HL-60/S4 treated with retinoic acid at 250 ng/mL for 4 days and 3 days (cell line): ENCODE measurements around the gene EIF5.

Experiments
- in situ Hi-C: fragments of 300-500 bp; cut with MboI; formaldehyde crosslinking; loops from 2 replicates; pipeline ENCODE4 v1.7.0; 2022; ENCODE audit warnings: low sequenced_read_pairs

The EIF5 gene

GRCh38 chr14:103333754-103334643, at the start of gene EIF5:
EIF5 (plus strand) TSS chr14:103334237; CDS start chr14:103335861, 1,624 bp downstream.
- in situ Hi-C loops = no loop called here

DNA sequence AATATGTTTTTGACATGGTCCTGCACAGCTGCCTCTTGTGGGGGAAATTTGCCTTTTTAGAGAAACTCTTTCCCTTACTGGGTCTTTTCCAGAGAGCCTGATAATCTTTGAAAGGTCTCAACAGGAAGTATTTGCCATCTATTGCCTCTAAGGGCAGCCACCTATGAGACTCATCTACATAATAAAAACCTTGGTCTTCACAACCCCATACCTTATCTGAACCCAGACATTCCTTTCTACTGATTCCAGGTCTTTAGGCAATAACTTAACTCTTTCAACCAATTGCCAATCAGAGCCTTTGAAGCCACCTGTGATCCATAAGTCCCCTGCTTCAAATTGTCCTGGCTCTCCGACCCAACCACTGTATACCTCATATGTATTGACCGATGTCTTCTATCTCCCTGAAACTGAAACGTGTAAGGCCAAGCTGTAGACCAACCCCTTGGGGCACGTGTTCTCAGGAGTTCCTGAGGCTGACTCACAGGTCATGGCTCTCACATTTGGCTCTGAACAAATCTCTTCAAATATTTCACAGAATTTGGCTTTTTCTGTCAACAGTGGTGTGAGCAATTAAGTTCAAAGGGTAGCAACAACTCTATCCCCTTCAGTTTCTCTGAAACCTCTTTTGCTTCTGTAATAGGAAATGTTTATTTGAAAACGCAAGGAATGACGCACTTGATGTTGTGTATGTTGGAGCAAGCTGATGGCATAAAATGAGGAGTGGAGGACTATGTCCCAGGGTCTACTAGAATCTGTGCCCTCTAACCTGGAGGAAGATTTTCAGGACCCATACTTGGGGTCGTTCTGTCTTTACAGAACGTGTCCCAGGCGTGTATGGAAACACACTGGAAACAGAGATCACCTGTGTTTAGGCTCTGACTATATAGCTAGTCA, 49.2 kb upstream of the EIF5 start:
- in situ Hi-C loops = loop anchor here (25.0 kb wide), 2 partner anchors 198 to 598 kb away; partner anchors contain the start of genes EXOC3L4 and LBHD2

DNA sequence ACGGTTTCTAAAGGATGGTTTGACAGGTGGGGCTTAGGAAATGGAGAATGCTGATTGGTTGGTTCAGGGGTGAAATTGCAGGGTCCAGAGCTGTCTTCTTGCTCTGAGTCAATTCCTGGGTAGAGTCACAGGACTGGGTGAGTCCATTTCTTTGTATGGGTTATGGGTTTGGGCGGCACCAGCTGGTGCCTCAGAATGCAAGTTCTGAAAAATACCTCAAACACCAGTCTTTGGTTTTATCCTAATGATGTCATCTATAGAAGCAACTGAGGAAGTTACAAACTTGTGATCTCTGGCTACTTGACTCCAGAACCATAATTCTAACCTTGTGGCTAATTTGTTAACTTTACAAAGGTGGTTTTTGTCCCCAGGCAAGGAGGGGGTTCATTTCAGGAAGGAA, 47.6 kb upstream of the EIF5 start:
- in situ Hi-C loops = loop anchor here (25.0 kb wide), 2 partner anchors 199 to 599 kb away; partner anchors contain the start of genes EXOC3L4 and LBHD2

- in situ Hi-C loops = loop anchor here (25.0 kb wide), 2 partner anchors 200 to 600 kb away; partner anchors contain the start of genes EXOC3L4 and LBHD2
Observed at GRCh38 chr14:103286968-103287850, 46.8 kb upstream of the EIF5 start.

- in situ Hi-C loops = loop anchor here (25.0 kb wide), 2 partner anchors 201 to 601 kb away; partner anchors contain the start of genes EXOC3L4 and LBHD2
Observed at GRCh38 chr14:103288076-103288766, 45.8 kb upstream of the EIF5 start.

DNA sequence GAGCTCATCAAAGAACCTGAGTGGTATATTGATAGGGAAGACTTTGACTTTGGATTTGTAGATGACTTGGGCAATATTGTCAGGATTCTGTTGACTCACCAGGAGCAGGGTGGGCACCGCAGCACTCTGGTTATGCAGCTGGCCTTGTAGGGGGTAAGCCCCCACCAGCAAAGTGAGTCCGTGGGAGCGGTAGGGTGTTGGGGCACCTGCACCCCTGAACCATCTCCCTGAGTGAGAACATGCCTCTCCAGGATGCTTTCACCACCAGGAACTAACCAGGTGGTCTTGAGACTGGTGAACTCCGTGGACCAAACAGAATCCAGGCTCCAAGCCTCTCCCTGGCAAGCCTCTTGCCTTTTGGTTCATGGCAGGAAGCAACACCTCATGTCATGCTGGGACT, 44.0 kb upstream of the EIF5 start:
- in situ Hi-C loops = loop anchor here (25.0 kb wide), 2 partner anchors 203 to 603 kb away; partner anchors contain the start of genes EXOC3L4 and LBHD2

DNA sequence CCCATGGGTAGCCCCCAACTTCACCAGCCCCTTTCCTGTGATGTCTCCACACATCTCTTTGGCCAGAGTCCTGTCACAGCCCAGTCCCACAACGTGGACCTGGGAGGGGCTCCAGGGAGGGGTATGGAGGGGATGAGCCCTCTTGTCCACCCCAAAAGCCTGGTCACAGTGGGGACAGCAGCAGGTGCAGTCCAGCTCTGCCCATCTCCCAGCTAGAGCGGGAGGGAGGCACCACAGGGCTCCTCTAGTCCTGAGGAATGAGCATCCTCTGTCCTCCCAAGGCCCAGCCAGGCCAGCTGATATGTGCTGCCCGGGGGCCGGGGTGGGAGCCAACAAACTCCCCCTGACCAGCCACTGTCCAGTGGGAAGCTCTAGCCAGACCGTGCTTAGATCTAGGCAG, 43.5 kb upstream of the EIF5 start:
- in situ Hi-C loops = loop anchor here (25.0 kb wide), 2 partner anchors 203 to 603 kb away; partner anchors contain the start of genes EXOC3L4 and LBHD2

DNA sequence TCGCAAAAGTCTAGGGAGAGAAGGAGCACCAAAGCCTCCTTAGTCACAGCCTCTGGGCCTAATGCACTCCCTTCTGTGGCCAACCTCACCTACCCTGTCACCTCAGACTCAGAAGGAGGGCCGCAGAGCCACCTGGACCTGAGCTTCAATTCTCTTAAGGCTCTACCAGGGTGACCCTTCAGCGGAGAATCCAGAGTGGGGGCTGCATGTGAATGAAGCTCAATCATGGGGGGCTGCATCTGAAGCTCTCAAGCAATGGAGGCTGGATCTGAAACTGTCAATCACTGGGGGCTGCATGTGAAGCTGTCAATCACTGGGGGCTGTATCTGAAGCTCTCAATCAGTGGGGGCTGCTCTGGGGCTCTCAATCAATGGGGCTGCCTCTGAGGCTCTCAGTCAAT, 43.1 kb upstream of the EIF5 start:
- in situ Hi-C loops = loop anchor here (25.0 kb wide), 2 partner anchors 204 to 604 kb away; partner anchors contain the start of genes EXOC3L4 and LBHD2

DNA sequence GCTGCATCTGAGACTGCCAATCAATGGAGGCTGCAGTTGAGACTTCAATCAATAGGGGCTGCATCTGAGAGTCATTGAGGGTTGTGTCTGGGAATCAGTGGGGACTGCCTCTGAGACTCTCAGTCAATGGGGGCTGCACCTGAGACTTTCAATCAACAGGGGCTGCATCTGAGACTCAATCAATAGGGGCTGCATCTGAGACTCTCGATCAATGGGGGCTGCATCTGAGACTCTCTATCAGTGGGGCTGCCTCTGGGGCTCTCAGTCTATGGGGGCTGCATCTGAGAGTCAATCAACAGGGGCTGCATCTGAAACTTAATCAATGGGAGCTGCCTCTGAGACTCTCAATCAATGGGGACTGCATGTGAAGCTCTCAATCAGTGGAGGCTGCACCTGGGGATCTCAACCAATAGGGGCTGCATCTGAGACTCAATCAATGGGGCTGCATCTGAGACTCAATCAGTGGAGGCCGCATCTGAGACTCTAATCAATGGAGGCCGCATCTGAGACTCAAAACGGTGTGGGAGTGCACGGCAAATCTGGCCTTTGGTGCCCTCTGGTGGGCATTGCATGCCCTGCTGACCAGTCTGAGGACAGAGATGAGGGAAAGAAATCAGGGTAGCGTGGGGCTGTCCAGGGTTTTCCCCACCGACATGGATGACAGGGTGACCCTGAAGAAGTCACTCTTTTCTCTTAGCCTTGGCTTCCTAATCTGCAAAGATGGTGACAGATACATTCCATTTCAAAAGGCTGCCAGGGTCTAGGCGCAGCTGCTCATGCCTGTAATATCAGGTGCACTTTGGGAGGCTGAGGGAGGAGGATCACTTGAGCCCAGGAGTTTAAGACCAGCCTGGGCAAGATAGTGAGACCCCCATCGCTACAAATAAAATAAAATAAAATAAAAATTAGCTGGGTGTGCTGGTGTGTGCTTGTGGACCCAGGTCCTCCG, 41.3 kb upstream of the EIF5 start:
- in situ Hi-C loops = loop anchor here (25.0 kb wide), 2 partner anchors 205 to 605 kb away; partner anchors contain the start of genes EXOC3L4 and LBHD2

DNA sequence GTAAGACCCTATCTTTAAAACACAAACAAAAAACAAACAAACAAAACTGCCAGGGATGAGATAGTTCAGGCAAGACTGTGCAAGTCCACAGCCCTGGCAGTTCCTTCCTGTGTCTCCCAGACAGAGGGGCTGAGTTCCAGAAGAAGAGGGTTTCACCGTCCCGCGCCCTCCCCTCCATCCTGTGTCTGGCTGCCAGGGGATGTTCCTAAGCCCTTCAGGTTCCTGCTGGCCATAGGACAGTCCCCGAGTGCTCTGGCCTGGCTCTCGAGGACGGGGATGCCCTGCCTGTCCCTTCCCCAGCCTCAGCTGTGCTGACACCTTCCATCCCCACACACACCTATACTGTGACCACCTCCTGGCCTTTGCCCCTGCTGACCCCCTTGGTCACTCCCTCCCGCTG, 40.6 kb upstream of the EIF5 start:
- in situ Hi-C loops = loop anchor here (25.0 kb wide), 2 partner anchors 206 to 606 kb away; partner anchors contain the start of genes EXOC3L4 and LBHD2

GRCh38 chr14:103294091-103294490, 39.9 kb upstream of the EIF5 start:
- in situ Hi-C loops = loop anchor here (25.0 kb wide), 2 partner anchors 207 to 607 kb away; partner anchors contain the start of genes EXOC3L4 and LBHD2

- in situ Hi-C loops = loop anchor here (25.0 kb wide), 2 partner anchors 209 to 609 kb away; partner anchors contain the start of genes EXOC3L4 and LBHD2
Observed at GRCh38 chr14:103296007-103296406, 38.0 kb upstream of the EIF5 start.

- in situ Hi-C loops = loop anchor here (25.0 kb wide), 2 partner anchors 210 to 610 kb away; partner anchors contain the start of genes EXOC3L4 and LBHD2
Observed at GRCh38 chr14:103296987-103297386, 37.0 kb upstream of the EIF5 start.

GRCh38 chr14:103298620-103299019, 35.4 kb upstream of the EIF5 start:
- in situ Hi-C loops = loop anchor here (25.0 kb wide), 2 partner anchors 211 to 611 kb away; partner anchors contain the start of genes EXOC3L4 and LBHD2

DNA sequence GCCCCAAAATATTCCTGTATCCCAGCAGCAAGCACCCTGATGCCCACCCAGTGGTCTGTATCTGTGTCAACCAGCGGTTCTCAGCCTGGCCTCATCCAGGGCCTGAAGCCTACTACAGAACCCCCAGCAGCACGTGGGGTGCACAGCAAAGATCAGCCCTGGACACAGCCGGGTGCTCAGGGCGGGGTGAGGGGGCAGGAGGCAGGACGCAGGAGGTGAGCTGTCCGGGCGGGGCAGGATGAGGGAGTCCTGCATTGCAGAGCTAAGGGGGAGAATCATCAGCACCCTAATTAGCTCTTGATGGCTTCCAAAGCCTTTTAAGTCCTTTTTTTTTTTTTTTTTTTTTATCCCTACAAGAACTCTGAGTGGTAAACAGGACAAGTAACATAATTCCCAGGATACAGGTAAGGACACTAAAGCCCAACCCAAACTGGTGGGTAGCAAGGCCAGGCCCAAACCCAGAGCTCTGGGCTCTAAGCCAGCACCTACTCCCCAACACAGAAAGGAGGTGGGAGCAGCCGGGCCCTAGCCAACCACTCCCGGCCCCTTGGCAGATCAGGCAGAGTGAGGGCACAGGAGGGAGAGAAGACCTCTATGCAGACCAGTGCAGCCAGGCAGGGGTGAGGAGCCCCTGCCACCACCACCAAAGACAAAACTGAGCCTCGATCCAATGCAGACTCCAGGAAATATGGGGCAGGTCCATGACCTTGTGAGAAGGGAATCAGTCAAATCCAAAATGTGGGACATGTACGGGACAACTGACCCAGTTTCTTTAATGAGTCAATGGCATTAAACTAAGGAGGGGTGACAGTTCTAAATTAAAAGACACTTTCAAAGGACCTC, 32.3 kb upstream of the EIF5 start:
- in situ Hi-C loops = no loop called here

- in situ Hi-C loops = no loop called here
Observed at GRCh38 chr14:103302966-103303365, 31.1 kb upstream of the EIF5 start.

DNA sequence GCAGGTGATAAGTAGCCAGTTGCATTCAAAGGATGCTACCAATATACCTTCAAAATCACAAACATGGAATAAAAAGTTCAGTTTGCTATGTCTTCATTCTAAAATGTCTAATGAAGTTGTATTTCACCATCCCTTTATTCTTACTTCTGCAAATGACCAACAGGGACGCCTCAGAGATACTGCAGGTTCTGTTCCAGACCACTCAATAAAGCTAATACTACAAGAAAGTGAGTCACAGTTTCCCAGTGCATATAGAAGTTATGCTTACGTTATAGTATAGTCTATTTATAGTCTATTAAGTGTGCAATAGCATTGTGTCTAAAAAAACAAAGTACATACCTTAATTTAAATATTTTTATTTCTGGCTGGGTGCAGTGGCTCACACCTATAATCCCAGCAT, 29.3 kb upstream of the EIF5 start:
- in situ Hi-C loops = no loop called here
